Measurements from ENCODE around the gene HHAT. TPM values are rescaled to one million over a fixed set of nuclear protein-coding genes. Genes with fewer than 3 reads are reported as not detected.

Gene HHAT
- total RNA-seq, 1 experiment from 2014 or later: 3.0 TPM

- CTCF ChIA-PET: no interaction called here
These were observed 3.5 kb downstream of the HHAT start for GRCh38 chr1:210332233-210332632.

GRCh38 chr1:210332719-210333398 is 4.2 kb downstream of the HHAT start:
- Histone ChIP-seq H3K27ac (ENCODE audit: low read depth, low read length, poor library complexity, severe bottlenecking) (no peak overlapping the region), H3K4me3 (ENCODE audit: low read depth, low read length, poor library complexity, severe bottlenecking) (no peak overlapping the region), H3K27me3 (replicated peaks; ENCODE audit: insufficient read depth, low read depth, low read length, poor library complexity) (no peaks in the 10 kb centered on the region), H3K4me1 (ENCODE audit: insufficient read depth, low read length, poor library complexity, severe bottlenecking) (peaks cover 11% of the 10 kb centered on the region), H3K36me3 (ENCODE audit: insufficient read depth, low read length, poor library complexity, severe bottlenecking) (no peaks in the 10 kb centered on the region), H3K9me3 (ENCODE audit: low read depth, low read length, poor library complexity, severe bottlenecking) (no peaks in the 10 kb centered on the region)
- intact Hi-C loops (cut with micrococcal nuclease; ENCODE audit: unreplicated experiment): no loop called here
- BruUV-seq (replicated peaks): no TSS peak
- POLR2A ChIA-PET (ENCODE audit: low non-redundant PET): no interaction called here
- DNase-seq (ENCODE audit: low spot score): no peak
- TF ChIP-seq EZH2 (IDR thresholded peaks at IDR 0.05; ENCODE audit: borderline replicate concordance, low read depth, low read length, poor library complexity, severe bottlenecking) (no peak), CTCF (conservative IDR thresholded peaks at IDR 0.05; ENCODE audit: low read depth, low read length) (no peak)
- CTCF ChIA-PET: no interaction called here

More at GRCh38 chr1:210332233-210332632, 3.5 kb downstream of the HHAT start:
- no peaks in the 10 kb centered on the region for H3K9me3 ChIP-seq (ENCODE audit: low read depth, low read length, poor library complexity, severe bottlenecking)
- no peak overlapping the region for H3K4me3 ChIP-seq (ENCODE audit: low read depth, low read length, poor library complexity, severe bottlenecking)
- no peaks in the 10 kb centered on the region for H3K27me3 ChIP-seq (replicated peaks; ENCODE audit: insufficient read depth, low read depth, low read length, poor library complexity)
- intact Hi-C loops (cut with micrococcal nuclease; ENCODE audit: unreplicated experiment): no loop called here
- H3K4me1 ChIP-seq (ENCODE audit: insufficient read depth, low read length, poor library complexity, severe bottlenecking): peaks cover 11% of the 10 kb centered on the region
- no peak overlapping the region for H3K27ac ChIP-seq (ENCODE audit: low read depth, low read length, poor library complexity, severe bottlenecking)
- POLR2A ChIA-PET (ENCODE audit: low non-redundant PET): no interaction called here
- BruUV-seq (replicated peaks): no TSS peak
- DNase-seq (ENCODE audit: low spot score): no peak
- H3K36me3 ChIP-seq (ENCODE audit: insufficient read depth, low read length, poor library complexity, severe bottlenecking): no peaks in the 10 kb centered on the region
- no peak for TF ChIP-seq CTCF (conservative IDR thresholded peaks at IDR 0.05; ENCODE audit: low read depth, low read length)
- no peak for TF ChIP-seq EZH2 (IDR thresholded peaks at IDR 0.05; ENCODE audit: borderline replicate concordance, low read depth, low read length, poor library complexity, severe bottlenecking)

GRCh38 chr1:210335001-210335400 is 6.3 kb downstream of the HHAT start:
- Histone ChIP-seq H3K4me1 (ENCODE audit: insufficient read depth, low read length, poor library complexity, severe bottlenecking) (peaks cover 4% of the 10 kb centered on the region), H3K27me3 (replicated peaks; ENCODE audit: insufficient read depth, low read depth, low read length, poor library complexity) (no peaks in the 10 kb centered on the region), H3K4me3 (ENCODE audit: low read depth, low read length, poor library complexity, severe bottlenecking) (no peak overlapping the region), H3K9me3 (ENCODE audit: low read depth, low read length, poor library complexity, severe bottlenecking) (no peaks in the 10 kb centered on the region), H3K36me3 (ENCODE audit: insufficient read depth, low read length, poor library complexity, severe bottlenecking) (no peaks in the 10 kb centered on the region), H3K27ac (ENCODE audit: low read depth, low read length, poor library complexity, severe bottlenecking) (no peak overlapping the region)
- no peak for TF ChIP-seq CTCF (conservative IDR thresholded peaks at IDR 0.05; ENCODE audit: low read depth, low read length)
- no peak for TF ChIP-seq EZH2 (IDR thresholded peaks at IDR 0.05; ENCODE audit: borderline replicate concordance, low read depth, low read length, poor library complexity, severe bottlenecking)
- ChIA-PET POLR2A (ENCODE audit: low non-redundant PET) (no interaction called here), CTCF (no interaction called here)
- DNase-seq (ENCODE audit: low spot score): no peak
- intact Hi-C loops (cut with micrococcal nuclease; ENCODE audit: unreplicated experiment): no loop called here
- no TSS peak for BruUV-seq (replicated peaks)
